ENCODE data around the gene ASB3.

DNA sequence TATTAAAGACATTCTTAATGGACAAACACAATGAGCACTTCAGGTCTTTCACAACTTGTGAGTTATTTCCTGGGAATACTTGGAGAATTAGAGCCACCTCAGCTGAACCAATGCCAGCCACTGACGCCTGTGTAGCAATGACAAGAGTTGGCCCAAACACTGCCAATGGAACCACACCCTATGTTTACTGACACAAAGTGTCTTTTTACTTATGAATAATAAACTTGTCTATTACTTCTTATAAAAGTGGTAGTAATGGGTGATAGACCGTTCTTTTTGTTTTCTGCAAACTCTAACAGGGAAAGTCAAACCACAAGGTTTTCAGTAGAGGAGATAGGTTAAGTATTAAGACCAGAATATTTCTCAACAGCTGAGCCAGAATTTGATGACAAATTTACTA, 31.6 kb downstream of the ASB3 start:
- no peak for TF ChIP-seq CTCF (IDR thresholded peaks at IDR 0.05)
- no peak for TF ChIP-seq POLR2A (IDR thresholded peaks at IDR 0.05)

Measured in adrenal gland (tissue), 5 donors.